Measurements from ENCODE around the gene EXPH5.

EXPH5 gene

GRCh38 chr11:108580645-108581044, 12.9 kb downstream of the EXPH5 start:
- Histone ChIP-seq H3K27ac (ENCODE audit: insufficient read depth in 1 of 2, low read depth in 1 of 2, low read length in 2 of 2, poor library complexity in 1 of 2, severe bottlenecking in 2 of 2) (no peak overlapping the region), H3K9me3 (ENCODE audit: control extremely low read depth in 1 of 5, control insufficient read depth in 4 of 5, insufficient read depth in 2 of 5, low read depth in 1 of 5, low read length in 4 of 5) (peaks cover 0 to 3% (median 1%) of the 10 kb centered on the region in 5 experiments), H3K4me3 (ENCODE audit: control insufficient read depth in 1 of 7, extremely low read depth in 1 of 7, insufficient read depth in 4 of 7, low read depth in 2 of 7, low read length in 6 of 7) (no peak overlapping the region), H3K27me3 (replicated peaks in 2 of 5; ENCODE audit: control insufficient read depth in 4 of 5, insufficient read depth in 5 of 5, low read length in 4 of 5) (no peaks in the 10 kb centered on the region), H3K36me3 (ENCODE audit: control insufficient read depth in 4 of 4, insufficient read depth in 4 of 4, low read length in 3 of 4) (no peaks in the 10 kb centered on the region), H3K4me1 (ENCODE audit: control extremely low read depth in 1 of 4, control insufficient read depth in 4 of 4, insufficient read depth in 4 of 4, low read length in 3 of 4) (no peaks in the 10 kb centered on the region)
- ChIA-PET POLR2A (no interaction called here), CTCF (no interaction called here)
- DNase-seq = no peak
- WGBS (ENCODE audit: insufficient coverage) = no CpG with 5 or more reads among the region's 2 CpGs

GRCh38 chr11:108580043-108580442, 13.5 kb downstream of the EXPH5 start:
- Histone ChIP-seq H3K27me3 (replicated peaks in 2 of 5; ENCODE audit: control insufficient read depth in 4 of 5, insufficient read depth in 5 of 5, low read length in 4 of 5) (no peaks in the 10 kb centered on the region), H3K9me3 (ENCODE audit: control extremely low read depth in 1 of 5, control insufficient read depth in 4 of 5, insufficient read depth in 2 of 5, low read depth in 1 of 5, low read length in 4 of 5) (peaks cover 0 to 3% (median 1%) of the 10 kb centered on the region in 5 experiments), H3K4me1 (ENCODE audit: control extremely low read depth in 1 of 4, control insufficient read depth in 4 of 4, insufficient read depth in 4 of 4, low read length in 3 of 4) (no peaks in the 10 kb centered on the region), H3K4me3 (ENCODE audit: control insufficient read depth in 1 of 7, extremely low read depth in 1 of 7, insufficient read depth in 4 of 7, low read depth in 2 of 7, low read length in 6 of 7) (no peak overlapping the region), H3K27ac (ENCODE audit: insufficient read depth in 1 of 2, low read depth in 1 of 2, low read length in 2 of 2, poor library complexity in 1 of 2, severe bottlenecking in 2 of 2) (no peak overlapping the region), H3K36me3 (ENCODE audit: control insufficient read depth in 4 of 4, insufficient read depth in 4 of 4, low read length in 3 of 4) (no peaks in the 10 kb centered on the region)
- CTCF ChIA-PET = interaction anchor here (1.8 kb wide), 1 partner anchor 8 kb away, joined by 5 read pairs; no protein-coding TSS in a partner anchor
- no peak for DNase-seq
- POLR2A ChIA-PET = no interaction called here

GRCh38 chr11:108576523-108576922, 17.0 kb downstream of the EXPH5 start:
- H3K27ac ChIP-seq (ENCODE audit: insufficient read depth in 1 of 2, low read depth in 1 of 2, low read length in 2 of 2, poor library complexity in 1 of 2, severe bottlenecking in 2 of 2) = no peak overlapping the region
- no peak for DNase-seq
- H3K36me3 ChIP-seq (ENCODE audit: control insufficient read depth in 4 of 4, insufficient read depth in 4 of 4, low read length in 3 of 4) = no peaks in the 10 kb centered on the region
- H3K4me1 ChIP-seq (ENCODE audit: control extremely low read depth in 1 of 4, control insufficient read depth in 4 of 4, insufficient read depth in 4 of 4, low read length in 3 of 4) = no peaks in the 10 kb centered on the region
- no peaks in the 10 kb centered on the region for H3K27me3 ChIP-seq (replicated peaks in 2 of 5; ENCODE audit: control insufficient read depth in 4 of 5, insufficient read depth in 5 of 5, low read length in 4 of 5)
- no CpG with 5 or more reads among the region's 1 CpG for WGBS (ENCODE audit: insufficient coverage)
- ChIA-PET CTCF (no interaction called here), POLR2A (interaction anchor here (0.9 kb wide), 1 partner anchor 9 kb away, joined by 5 read pairs; no protein-coding TSS in a partner anchor)
- no peak overlapping the region for H3K4me3 ChIP-seq (ENCODE audit: control insufficient read depth in 1 of 7, extremely low read depth in 1 of 7, insufficient read depth in 4 of 7, low read depth in 2 of 7, low read length in 6 of 7)
- peaks cover 0 to 5% (median 1%) of the 10 kb centered on the region in 5 experiments for H3K9me3 ChIP-seq (ENCODE audit: control extremely low read depth in 1 of 5, control insufficient read depth in 4 of 5, insufficient read depth in 2 of 5, low read depth in 1 of 5, low read length in 4 of 5)

GRCh38 chr11:108574675-108575074, 18.9 kb downstream of the EXPH5 start:
- H3K4me3 ChIP-seq (ENCODE audit: control insufficient read depth in 1 of 7, extremely low read depth in 1 of 7, insufficient read depth in 4 of 7, low read depth in 2 of 7, low read length in 6 of 7) = no peak overlapping the region
- no peaks in the 10 kb centered on the region for H3K4me1 ChIP-seq (ENCODE audit: control extremely low read depth in 1 of 4, control insufficient read depth in 4 of 4, insufficient read depth in 4 of 4, low read length in 3 of 4)
- DNase-seq = no peak
- no peaks in the 10 kb centered on the region for H3K27me3 ChIP-seq (replicated peaks in 2 of 5; ENCODE audit: control insufficient read depth in 4 of 5, insufficient read depth in 5 of 5, low read length in 4 of 5)
- ChIA-PET CTCF (no interaction called here), POLR2A (no interaction called here)
- H3K36me3 ChIP-seq (ENCODE audit: control insufficient read depth in 4 of 4, insufficient read depth in 4 of 4, low read length in 3 of 4) = no peaks in the 10 kb centered on the region
- H3K27ac ChIP-seq (ENCODE audit: insufficient read depth in 1 of 2, low read depth in 1 of 2, low read length in 2 of 2, poor library complexity in 1 of 2, severe bottlenecking in 2 of 2) = no peak overlapping the region
- WGBS (ENCODE audit: insufficient coverage) = 100% methylated on average over 1 of the region's 4 CpGs
- H3K9me3 ChIP-seq (ENCODE audit: control extremely low read depth in 1 of 5, control insufficient read depth in 4 of 5, insufficient read depth in 2 of 5, low read depth in 1 of 5, low read length in 4 of 5) = peaks cover 0 to 4% (median 1%) of the 10 kb centered on the region in 5 experiments

GRCh38 chr11:108571001-108571400, 22.6 kb downstream of the EXPH5 start:
- ChIA-PET CTCF (no interaction called here), POLR2A (no interaction called here)
- 100% methylated on average over 1 of the region's 2 CpGs for WGBS (ENCODE audit: insufficient coverage)
- Histone ChIP-seq H3K4me1 (ENCODE audit: control extremely low read depth in 1 of 4, control insufficient read depth in 4 of 4, insufficient read depth in 4 of 4, low read length in 3 of 4) (no peaks in the 10 kb centered on the region), H3K4me3 (ENCODE audit: control insufficient read depth in 1 of 7, extremely low read depth in 1 of 7, insufficient read depth in 4 of 7, low read depth in 2 of 7, low read length in 6 of 7) (no peak overlapping the region), H3K27ac (ENCODE audit: insufficient read depth in 1 of 2, low read depth in 1 of 2, low read length in 2 of 2, poor library complexity in 1 of 2, severe bottlenecking in 2 of 2) (no peak overlapping the region), H3K27me3 (replicated peaks in 2 of 5; ENCODE audit: control insufficient read depth in 4 of 5, insufficient read depth in 5 of 5, low read length in 4 of 5) (no peaks in the 10 kb centered on the region), H3K9me3 (ENCODE audit: control extremely low read depth in 1 of 5, control insufficient read depth in 4 of 5, insufficient read depth in 2 of 5, low read depth in 1 of 5, low read length in 4 of 5) (peaks cover 0 to 3% (median 1%) of the 10 kb centered on the region in 5 experiments), H3K36me3 (ENCODE audit: control insufficient read depth in 4 of 4, insufficient read depth in 4 of 4, low read length in 3 of 4) (no peaks in the 10 kb centered on the region)
- no peak for DNase-seq

- no peaks in the 10 kb centered on the region for H3K4me1 ChIP-seq (ENCODE audit: control extremely low read depth in 1 of 4, control insufficient read depth in 4 of 4, insufficient read depth in 4 of 4, low read length in 3 of 4)
- ChIA-PET POLR2A (no interaction called here), CTCF (no interaction called here)
- peaks cover 0 to 3% (median 1%) of the 10 kb centered on the region in 5 experiments for H3K9me3 ChIP-seq (ENCODE audit: control extremely low read depth in 1 of 5, control insufficient read depth in 4 of 5, insufficient read depth in 2 of 5, low read depth in 1 of 5, low read length in 4 of 5)
- H3K27me3 ChIP-seq (replicated peaks in 2 of 5; ENCODE audit: control insufficient read depth in 4 of 5, insufficient read depth in 5 of 5, low read length in 4 of 5) = no peaks in the 10 kb centered on the region
- no peak overlapping the region for H3K4me3 ChIP-seq (ENCODE audit: control insufficient read depth in 1 of 7, extremely low read depth in 1 of 7, insufficient read depth in 4 of 7, low read depth in 2 of 7, low read length in 6 of 7)
- no CpG with 5 or more reads among the region's 1 CpG for WGBS (ENCODE audit: insufficient coverage)
- DNase-seq = no peak
- H3K36me3 ChIP-seq (ENCODE audit: control insufficient read depth in 4 of 4, insufficient read depth in 4 of 4, low read length in 3 of 4) = no peaks in the 10 kb centered on the region
- no peak overlapping the region for H3K27ac ChIP-seq (ENCODE audit: insufficient read depth in 1 of 2, low read depth in 1 of 2, low read length in 2 of 2, poor library complexity in 1 of 2, severe bottlenecking in 2 of 2)
Measured at GRCh38 chr11:108569896-108570295, 23.7 kb downstream of the EXPH5 start.

- Histone ChIP-seq H3K36me3 (ENCODE audit: control insufficient read depth in 4 of 4, insufficient read depth in 4 of 4, low read length in 3 of 4) (no peaks in the 10 kb centered on the region), H3K27me3 (replicated peaks in 2 of 5; ENCODE audit: control insufficient read depth in 4 of 5, insufficient read depth in 5 of 5, low read length in 4 of 5) (no peaks in the 10 kb centered on the region), H3K27ac (ENCODE audit: insufficient read depth in 1 of 2, low read depth in 1 of 2, low read length in 2 of 2, poor library complexity in 1 of 2, severe bottlenecking in 2 of 2) (no peak overlapping the region), H3K4me3 (ENCODE audit: control insufficient read depth in 1 of 7, extremely low read depth in 1 of 7, insufficient read depth in 4 of 7, low read depth in 2 of 7, low read length in 6 of 7) (no peak overlapping the region), H3K4me1 (ENCODE audit: control extremely low read depth in 1 of 4, control insufficient read depth in 4 of 4, insufficient read depth in 4 of 4, low read length in 3 of 4) (no peaks in the 10 kb centered on the region), H3K9me3 (ENCODE audit: control extremely low read depth in 1 of 5, control insufficient read depth in 4 of 5, insufficient read depth in 2 of 5, low read depth in 1 of 5, low read length in 4 of 5) (no peaks in the 10 kb centered on the region)
- ChIA-PET CTCF (no interaction called here), POLR2A (interaction anchor here (0.6 kb wide), 1 partner anchor 8 kb away, joined by 5 read pairs; no protein-coding TSS in a partner anchor)
- no peak for DNase-seq
- 96% methylated on average over 9 of the region's 11 CpGs for WGBS (ENCODE audit: insufficient coverage)
Measured at GRCh38 chr11:108568195-108568858, 25.2 kb downstream of the EXPH5 start.
